ENCODE data around the gene MFSD11.
"Not testable (repeated sequence)": the region's sequence is repeated elsewhere in the genome, so short reads cannot be mapped to it uniquely, and the experiment has no call there.

MFSD11 gene

GRCh38 chr17:76808326-76808725, 70.4 kb downstream of the MFSD11 start:
- no peak for DNase-seq

- DNase-seq: no peak
Observed at GRCh38 chr17:76810956-76811355, 73.0 kb downstream of the MFSD11 start.

- DNase-seq: no peak
Observed at GRCh38 chr17:76811834-76812233, 73.9 kb downstream of the MFSD11 start.

- no peak for DNase-seq
Observed at GRCh38 chr17:76812263-76812662, 74.3 kb downstream of the MFSD11 start.

- DNase-seq: no peak
Observed at GRCh38 chr17:76812968-76813367, 75.0 kb downstream of the MFSD11 start.

- not testable (repeated sequence) for DNase-seq
Observed at GRCh38 chr17:76815907-76816589, 78.1 kb downstream of the MFSD11 start.

GRCh38 chr17:76816590-76817135, 78.7 kb downstream of the MFSD11 start:
- DNase-seq: peak; percentile 50 to 56

- DNase-seq: no peak
Observed at GRCh38 chr17:76820039-76820438, 82.1 kb downstream of the MFSD11 start.

- DNase-seq: no peak
Observed at GRCh38 chr17:76820561-76820960, 82.6 kb downstream of the MFSD11 start.

GRCh38 chr17:76822184-76822778, 84.4 kb downstream of the MFSD11 start:
- DNase-seq: no peak

GRCh38 chr17:76824093-76824492, 86.2 kb downstream of the MFSD11 start:
- no peak for DNase-seq

GRCh38 chr17:76826330-76827068, 88.6 kb downstream of the MFSD11 start:
- DNase-seq: no peak

GRCh38 chr17:76827736-76828135, 89.8 kb downstream of the MFSD11 start:
- no peak for DNase-seq
